ENCODE results near the gene CHAF1B. TPM values are rescaled to one million over a fixed set of nuclear protein-coding genes. Genes with fewer than 3 reads are reported as not detected.

The CHAF1B gene
- total and polyA plus RNA-seq, 10 of the 15 experiments (the other 5 are each of a cell fraction or from before 2014, with no cell fraction given): 5.9 to 31.5 (median 17.3) TPM

DNA sequence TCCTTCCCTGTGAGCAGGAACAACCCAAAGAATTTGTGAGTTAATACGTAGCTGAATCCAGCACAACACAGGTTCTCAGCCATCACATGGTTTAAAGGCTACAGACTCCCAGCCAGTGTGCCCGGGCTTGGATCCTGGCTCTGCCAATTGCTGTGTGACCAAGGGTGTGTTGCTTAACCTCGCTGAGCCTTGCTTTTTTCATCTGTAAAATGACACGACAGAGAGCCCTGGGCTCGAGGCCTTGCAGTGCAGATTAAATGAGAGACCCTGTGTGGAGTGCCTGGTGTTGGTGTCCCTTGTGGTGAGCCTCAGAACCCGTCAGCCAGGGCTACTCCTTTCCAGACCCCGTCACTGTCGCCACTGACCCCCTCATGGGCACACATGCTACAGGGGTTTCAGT lies 39.4 kb downstream of the CHAF1B start:
- CTCF ChIA-PET: interaction anchor here (0.5 to 1.2 kb wide), 4 partner anchors 78 to 505 kb away, joined by 3 to 4 read pairs (median 4); no protein-coding TSS in a partner anchor
- Histone ChIP-seq H3K27me3 (replicated peaks in 1 of 2; ENCODE audit: control insufficient read depth in 2 of 2, insufficient read depth in 2 of 2, low read length in 1 of 2) (no peaks in the 10 kb centered on the region), H3K27ac (ENCODE audit: control insufficient read depth, insufficient read depth) (no peak overlapping the region), H3K4me3 (no peak overlapping the region), H2AFZ (ENCODE audit: control insufficient read depth, low read depth, low read length) (no peak overlapping the region), H3K9ac (ENCODE audit: control insufficient read depth, insufficient read depth, low read length) (no peak overlapping the region), H3K4me1 (ENCODE audit: control insufficient read depth, insufficient read depth, low read length) (no peaks in the 10 kb centered on the region; the same call in 1 of the 2 replicates), H3K79me2 (ENCODE audit: control insufficient read depth, insufficient read depth, low read length) (no peaks in the 10 kb centered on the region), H3K9me3 (replicated peaks; ENCODE audit: control insufficient read depth, insufficient read depth, low read length) (no peaks in the 10 kb centered on the region), H3K36me3 (ENCODE audit: control insufficient read depth in 2 of 2, insufficient read depth in 2 of 2, low read length in 1 of 2) (no peaks in the 10 kb centered on the region; a peak in 1 of 4 replicates), H3K4me2 (ENCODE audit: control insufficient read depth, insufficient read depth) (no peak overlapping the region), H4K20me1 (ENCODE audit: control insufficient read depth, insufficient read depth) (no peaks in the 10 kb centered on the region)
- RAD21 ChIA-PET (ENCODE audit: unreplicated experiment): interaction anchor here (1.3 kb wide), 1 partner anchor 39 kb away, joined by 3 read pairs; no protein-coding TSS in a partner anchor
- 81% methylated on average over 8 of the region's 8 CpGs for WGBS (ENCODE audit: insufficient coverage, insufficient replicate concordance, low lambda C conversion rate, missing lambda C conversion rate)
- intact Hi-C loops (cut with micrococcal nuclease; ENCODE audit: unreplicated experiment) (loop anchor here (5.0 to 10.0 kb wide), 2 partner anchors 48 to 300 kb away; no protein-coding TSS in a partner anchor), in situ Hi-C loops (cut with MboI) (loop anchor here (5.0 kb wide), 1 partner anchor 503 kb away; no protein-coding TSS in a partner anchor)
- BruUV-seq (replicated peaks): no TSS peak
- FAIRE-seq: no peak
- TF ChIP-seq BMI1 (IDR thresholded peaks at IDR 0.05; ENCODE audit: borderline replicate concordance): no peak
- no peak for TF ChIP-seq SRF (IDR thresholded peaks at IDR 0.05; ENCODE audit: low read depth in 2 of 2, low read length in 2 of 2)
- TF ChIP-seq, protein P1, sequence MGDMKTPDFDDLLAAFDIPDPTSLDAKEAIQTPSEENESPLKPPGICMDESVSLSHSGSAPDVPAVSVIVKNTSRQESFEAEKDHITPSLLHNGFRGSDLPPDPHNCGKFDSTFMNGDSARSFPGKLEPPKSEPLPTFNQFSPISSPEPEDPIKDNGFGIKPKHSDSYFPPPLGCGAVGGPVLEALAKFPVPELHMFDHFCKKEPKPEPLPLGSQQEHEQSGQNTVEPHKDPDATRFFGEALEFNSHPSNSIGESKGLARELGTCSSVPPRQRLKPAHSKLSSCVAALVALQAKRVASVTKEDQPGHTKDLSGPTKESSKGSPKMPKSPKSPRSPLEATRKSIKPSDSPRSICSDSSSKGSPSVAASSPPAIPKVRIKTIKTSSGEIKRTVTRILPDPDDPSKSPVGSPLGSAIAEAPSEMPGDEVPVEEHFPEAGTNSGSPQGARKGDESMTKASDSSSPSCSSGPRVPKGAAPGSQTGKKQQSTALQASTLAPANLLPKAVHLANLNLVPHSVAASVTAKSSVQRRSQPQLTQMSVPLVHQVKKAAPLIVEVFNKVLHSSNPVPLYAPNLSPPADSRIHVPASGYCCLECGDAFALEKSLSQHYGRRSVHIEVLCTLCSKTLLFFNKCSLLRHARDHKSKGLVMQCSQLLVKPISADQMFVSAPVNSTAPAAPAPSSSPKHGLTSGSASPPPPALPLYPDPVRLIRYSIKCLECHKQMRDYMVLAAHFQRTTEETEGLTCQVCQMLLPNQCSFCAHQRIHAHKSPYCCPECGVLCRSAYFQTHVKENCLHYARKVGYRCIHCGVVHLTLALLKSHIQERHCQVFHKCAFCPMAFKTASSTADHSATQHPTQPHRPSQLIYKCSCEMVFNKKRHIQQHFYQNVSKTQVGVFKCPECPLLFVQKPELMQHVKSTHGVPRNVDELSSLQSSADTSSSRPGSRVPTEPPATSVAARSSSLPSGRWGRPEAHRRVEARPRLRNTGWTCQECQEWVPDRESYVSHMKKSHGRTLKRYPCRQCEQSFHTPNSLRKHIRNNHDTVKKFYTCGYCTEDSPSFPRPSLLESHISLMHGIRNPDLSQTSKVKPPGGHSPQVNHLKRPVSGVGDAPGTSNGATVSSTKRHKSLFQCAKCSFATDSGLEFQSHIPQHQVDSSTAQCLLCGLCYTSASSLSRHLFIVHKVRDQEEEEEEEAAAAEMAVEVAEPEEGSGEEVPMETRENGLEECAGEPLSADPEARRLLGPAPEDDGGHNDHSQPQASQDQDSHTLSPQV (IDR thresholded peaks at IDR 0.05): no peak
- TF ChIP-seq CHD1 (IDR thresholded peaks at IDR 0.05; ENCODE audit: low read depth, low read length): no peak
- no peak for TF ChIP-seq YY1 (IDR thresholded peaks at IDR 0.05; ENCODE audit: low read depth, low read length)
- no peak for TF ChIP-seq RELA (IDR thresholded peaks at IDR 0.05; ENCODE audit: borderline replicate concordance, partially characterized antibody)
- no peak for TF ChIP-seq POLR2AphosphoS2 (IDR thresholded peaks at IDR 0.05; ENCODE audit: low read depth, low read length)
- no peak for TF ChIP-seq HDGF (IDR thresholded peaks at IDR 0.05)
- no peak for TF ChIP-seq MTA2 (IDR thresholded peaks at IDR 0.05; ENCODE audit: low read depth)
- TF ChIP-seq, protein P2, sequence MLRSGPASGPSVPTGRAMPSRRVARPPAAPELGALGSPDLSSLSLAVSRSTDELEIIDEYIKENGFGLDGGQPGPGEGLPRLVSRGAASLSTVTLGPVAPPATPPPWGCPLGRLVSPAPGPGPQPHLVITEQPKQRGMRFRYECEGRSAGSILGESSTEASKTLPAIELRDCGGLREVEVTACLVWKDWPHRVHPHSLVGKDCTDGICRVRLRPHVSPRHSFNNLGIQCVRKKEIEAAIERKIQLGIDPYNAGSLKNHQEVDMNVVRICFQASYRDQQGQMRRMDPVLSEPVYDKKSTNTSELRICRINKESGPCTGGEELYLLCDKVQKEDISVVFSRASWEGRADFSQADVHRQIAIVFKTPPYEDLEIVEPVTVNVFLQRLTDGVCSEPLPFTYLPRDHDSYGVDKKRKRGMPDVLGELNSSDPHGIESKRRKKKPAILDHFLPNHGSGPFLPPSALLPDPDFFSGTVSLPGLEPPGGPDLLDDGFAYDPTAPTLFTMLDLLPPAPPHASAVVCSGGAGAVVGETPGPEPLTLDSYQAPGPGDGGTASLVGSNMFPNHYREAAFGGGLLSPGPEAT (IDR thresholded peaks at IDR 0.05; ENCODE audit: low read depth): no peak
- TF ChIP-seq SP1 (IDR thresholded peaks at IDR 0.05; ENCODE audit: low read depth, low read length): no peak
- TF ChIP-seq TCF3 (IDR thresholded peaks at IDR 0.05; ENCODE audit: borderline replicate concordance, insufficient read depth, low read depth, low read length): no peak
- TF ChIP-seq KLF5 (IDR thresholded peaks at IDR 0.05; ENCODE audit: partially characterized antibody): no peak
- no peak for TF ChIP-seq MYC (IDR thresholded peaks at IDR 0.05; ENCODE audit: insufficient read depth, insufficient read length, insufficient replicate concordance, low read length, severe bottlenecking)
- TF ChIP-seq JUNB (IDR thresholded peaks at IDR 0.05): no peak
- TF ChIP-seq, protein P3, sequence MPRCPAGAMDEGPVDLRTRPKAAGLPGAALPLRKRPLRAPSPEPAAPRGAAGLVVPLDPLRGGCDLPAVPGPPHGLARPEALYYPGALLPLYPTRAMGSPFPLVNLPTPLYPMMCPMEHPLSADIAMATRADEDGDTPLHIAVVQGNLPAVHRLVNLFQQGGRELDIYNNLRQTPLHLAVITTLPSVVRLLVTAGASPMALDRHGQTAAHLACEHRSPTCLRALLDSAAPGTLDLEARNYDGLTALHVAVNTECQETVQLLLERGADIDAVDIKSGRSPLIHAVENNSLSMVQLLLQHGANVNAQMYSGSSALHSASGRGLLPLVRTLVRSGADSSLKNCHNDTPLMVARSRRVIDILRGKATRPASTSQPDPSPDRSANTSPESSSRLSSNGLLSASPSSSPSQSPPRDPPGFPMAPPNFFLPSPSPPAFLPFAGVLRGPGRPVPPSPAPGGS (IDR thresholded peaks at IDR 0.05; ENCODE audit: borderline replicate concordance, insufficient read depth, low read depth, low read length, poor library complexity, severe bottlenecking): no peak
- SMC1A ChIA-PET (ENCODE audit: uncharacterized antibody, unreplicated experiment): interaction anchor here (1.0 to 1.7 kb wide), 2 partner anchors 183 to 206 kb away, joined by 3 to 5 read pairs; no protein-coding TSS in a partner anchor
- POLR2A ChIA-PET: no interaction called here
- no peak for DNase-seq (ENCODE audit: low read depth, low spot score)
- ATAC-seq: no peak

All from GM12878 (cell line).